HG03460 (cell line): ENCODE results near the gene EIF3A.
"Not testable (repeated sequence)": the region's sequence is repeated elsewhere in the genome, so short reads cannot be mapped to it uniquely, and the experiment has no call there.

ENCODE experiments used
- ATAC-seq: cut with Tn5 transposase; IDR thresholded peaks from one replicate; pipeline ENCODE4 v1.9.1; 2021; ENCODE audit not compliant: unreplicated experiment

Gene EIF3A

DNA sequence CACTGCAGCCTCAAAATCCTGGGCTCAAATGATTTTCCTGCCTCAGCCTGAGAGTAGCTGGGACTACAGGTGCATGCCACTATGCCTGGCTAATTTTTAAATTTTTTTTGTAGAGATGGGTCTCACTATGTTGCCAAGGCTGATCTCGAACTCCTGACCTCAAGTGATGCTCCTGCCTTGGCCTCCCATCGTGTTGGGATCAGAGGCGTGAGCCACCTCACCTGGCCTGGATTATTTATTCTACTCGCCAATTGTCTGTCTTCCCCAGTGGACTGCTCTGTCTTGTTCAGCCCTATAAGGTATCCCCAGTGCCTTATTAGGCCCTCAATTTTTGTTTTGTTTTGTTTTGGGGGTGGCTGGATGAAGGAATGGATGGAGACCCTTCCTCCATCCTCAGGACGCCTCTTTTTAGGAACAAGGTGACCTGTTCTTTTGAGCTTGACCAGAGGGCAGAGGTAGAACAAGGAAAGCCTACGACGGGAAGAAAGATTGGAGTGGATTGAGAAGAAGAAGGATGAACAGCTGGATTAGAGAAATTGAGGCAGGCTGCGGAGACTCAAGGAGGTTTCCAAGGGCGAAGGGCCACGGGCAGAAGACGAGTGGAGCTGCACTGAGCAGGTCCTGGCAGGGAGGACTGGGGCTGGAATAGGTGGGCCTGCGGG is 22.8 kb upstream of the EIF3A start:
- ATAC-seq, result no peak

DNA sequence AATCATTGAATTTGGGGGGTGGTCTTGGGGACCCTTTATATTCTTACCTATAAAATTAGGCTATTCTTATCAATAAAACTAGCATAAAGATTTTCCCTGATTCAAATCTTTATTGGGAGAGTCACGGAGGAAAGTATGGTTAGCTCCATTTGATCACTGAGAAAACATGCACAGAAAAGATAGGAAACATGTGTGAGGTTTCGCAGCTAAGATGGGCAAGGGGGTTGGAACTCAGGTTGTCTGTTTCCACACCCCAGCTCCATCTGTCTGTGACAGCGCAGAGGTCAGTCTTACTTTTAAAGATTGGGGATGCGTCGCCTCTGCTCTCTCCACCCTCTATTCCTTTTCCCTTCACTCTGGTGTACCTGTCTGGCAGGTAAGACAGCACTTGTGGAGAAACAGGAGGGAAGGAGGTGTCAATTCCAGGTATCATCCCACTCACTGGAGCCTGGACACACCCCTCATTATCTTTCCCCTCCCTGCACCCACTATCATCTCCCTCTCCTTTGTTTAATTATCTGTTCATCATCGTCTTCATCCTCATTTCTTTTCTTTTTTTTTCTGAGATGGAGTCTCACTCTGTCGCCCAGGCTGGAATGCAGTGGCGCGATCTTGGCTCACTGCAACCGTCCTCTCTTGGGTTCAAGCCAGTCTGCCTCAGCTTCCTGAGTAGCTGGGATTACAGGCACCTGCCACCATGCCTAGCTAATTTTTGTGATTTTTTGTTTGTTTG is 20.9 kb upstream of the EIF3A start:
- no peak for ATAC-seq

DNA sequence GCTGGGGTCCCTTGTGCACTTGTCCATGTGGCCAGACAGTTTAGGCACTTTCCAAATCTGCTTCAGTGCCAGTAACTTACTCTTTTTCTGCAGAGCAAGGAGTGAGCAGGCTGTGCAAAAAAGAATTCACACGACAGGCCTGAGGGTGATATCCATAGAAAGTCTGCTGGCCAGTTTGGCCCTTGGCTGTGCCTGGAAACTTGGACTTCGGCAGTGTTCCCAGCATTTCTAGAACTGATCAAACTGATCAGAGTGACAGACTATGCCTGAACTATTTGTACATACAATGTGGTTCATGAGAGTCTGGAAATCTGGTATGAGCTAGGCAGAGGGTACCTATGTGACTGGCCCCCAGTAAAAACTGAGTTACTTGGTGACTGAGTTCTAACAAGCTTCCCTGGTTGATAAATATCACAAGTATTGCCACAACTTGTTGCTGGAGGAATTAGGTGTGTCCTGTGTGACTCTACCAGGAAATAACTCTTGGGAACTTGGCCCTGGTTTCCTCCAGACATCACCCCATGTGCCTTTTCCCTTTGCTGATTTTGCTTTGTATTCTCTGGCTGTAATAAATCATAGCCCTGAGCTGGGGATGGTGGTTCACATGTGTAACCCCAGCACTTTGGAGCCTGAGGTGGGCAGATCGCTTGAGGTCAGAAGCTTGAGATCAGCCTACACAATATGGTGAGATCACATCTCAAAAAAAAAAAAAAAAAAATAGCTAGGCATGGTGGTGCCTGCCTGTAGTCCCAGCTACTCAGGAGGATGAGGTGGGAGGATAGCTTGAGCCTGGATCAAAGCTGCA is 20.0 kb upstream of the EIF3A start:
- no peak for ATAC-seq

DNA sequence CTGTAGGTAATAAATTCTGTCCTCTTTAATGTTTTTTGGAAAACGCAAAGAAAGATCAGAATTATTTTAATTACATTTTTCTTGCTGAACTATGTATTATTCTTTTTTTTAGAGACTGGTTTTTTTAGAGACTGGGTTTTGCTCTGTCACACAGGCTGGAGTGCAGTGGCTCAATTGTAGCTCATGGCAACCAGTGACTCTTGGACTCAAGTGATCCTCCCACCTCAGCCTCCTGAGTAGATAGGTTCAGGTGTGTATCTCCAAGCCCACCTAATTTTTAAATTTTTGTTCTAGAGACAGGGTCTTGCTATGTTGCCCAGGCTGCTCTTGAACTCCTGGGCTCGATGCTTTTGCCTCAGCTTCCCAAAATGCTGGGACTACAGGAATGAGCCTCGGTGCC is 18.0 kb upstream of the EIF3A start:
- ATAC-seq, result no peak

DNA sequence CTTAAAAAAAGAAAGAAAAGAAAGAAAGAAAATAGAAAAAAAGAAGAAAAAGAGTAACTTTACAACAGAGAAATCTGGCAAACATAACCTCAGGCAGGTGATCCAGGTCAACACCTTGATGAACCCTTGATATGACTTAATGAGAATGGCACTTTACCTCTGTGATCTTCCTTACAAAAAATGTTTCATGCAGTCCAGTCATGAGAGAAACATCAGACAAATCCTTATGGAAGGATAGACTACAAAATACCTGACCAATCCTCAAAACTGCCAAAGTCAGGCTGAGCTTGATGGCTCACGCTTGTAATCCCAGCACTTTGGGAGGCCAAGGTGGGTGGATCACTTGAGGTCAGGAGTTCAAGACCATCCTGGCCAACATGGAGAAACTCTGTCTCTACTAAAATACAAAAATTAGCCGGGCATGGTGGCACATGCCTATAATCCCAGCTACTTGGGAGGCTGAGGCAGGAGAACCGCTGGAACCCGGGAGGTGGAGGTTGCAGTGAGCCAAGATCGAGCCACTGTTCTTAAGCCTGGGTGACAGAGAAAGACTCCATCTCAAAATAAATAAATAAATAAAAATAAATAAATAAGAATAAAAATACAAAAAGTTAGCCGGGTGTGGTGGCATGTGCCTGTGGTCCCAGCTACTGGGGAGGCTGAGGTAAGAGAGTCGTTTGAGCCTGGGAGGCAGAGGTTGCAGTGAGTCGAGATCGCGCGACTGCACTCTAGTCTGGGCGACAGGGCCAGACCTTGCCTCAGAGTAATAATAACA is 16.2 kb upstream of the EIF3A start:
- ATAC-seq, result not testable (repeated sequence)

DNA sequence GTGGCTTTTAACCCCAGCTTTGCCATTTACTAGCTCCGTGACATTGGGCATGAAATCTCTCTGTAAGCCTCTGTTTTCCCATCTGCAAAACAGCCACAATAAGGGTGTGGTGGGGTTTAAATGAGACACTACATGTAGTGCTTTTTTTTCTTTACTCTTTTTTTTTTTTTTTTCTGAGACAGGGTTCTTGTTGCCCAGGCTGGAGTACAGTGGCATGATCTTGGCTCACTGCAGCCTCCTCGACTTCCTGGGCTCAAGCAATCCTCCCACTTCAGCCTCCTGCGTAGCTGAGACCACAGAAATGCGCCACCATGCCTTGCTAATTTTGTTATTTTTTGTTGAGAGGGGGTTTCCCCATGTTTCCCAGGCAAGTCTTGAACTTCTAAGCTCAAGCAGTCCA is 15.0 kb upstream of the EIF3A start:
- no peak for ATAC-seq

DNA sequence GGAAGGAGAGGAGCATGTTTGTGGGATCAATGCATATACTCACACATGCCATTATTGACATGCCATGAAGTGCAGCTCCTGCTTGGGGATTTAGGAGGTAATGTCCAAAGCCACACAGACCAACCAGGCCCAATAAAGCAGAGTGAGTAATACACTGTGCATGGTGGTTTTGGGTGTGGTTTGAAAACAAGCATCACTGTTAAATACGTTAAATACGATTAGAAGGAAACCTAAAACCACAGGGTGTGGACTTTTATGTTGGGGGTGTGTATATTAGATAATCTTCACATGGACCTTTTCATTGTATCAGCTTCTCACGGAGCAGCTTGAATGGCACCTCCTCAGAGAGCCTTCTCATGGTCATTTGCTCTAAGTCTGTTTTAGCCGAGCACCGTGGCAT is 10.4 kb upstream of the EIF3A start:
- ATAC-seq, result no peak

DNA sequence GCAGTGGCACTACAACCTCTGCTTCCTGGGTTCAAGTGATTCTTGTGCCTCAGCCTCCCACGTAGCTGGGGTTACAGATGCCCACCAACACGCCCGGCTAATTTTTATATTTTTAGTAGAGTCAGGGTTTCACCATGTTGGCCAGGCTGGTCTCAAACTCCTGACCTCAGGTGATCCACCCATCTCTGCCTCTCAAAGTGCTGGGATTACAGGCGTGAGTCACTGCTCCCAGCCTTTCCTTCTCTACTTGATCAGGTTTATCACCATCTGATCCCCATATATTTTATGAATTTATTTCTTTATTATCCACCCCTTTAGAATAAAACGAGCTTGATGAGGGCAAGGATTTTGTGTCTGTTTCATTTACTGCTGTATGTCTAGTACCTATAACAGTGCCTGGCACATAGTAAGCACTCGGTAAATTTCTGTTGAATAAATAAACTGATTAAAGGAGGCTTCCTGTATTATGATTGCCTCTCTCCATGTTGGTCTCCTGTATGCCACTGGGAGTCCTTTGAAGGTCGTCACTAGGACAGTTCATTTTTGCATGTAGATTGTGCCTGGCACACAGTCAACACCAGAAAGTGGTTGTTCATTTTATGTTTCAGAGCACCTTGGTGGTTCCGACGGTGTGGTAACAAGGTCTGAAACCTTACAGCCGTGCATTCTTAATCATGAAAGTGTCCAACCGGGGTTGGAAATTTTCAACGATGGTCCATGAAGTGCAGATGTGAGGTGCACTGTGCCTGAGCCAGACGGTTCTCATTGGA is 9.6 kb upstream of the EIF3A start:
- no peak for ATAC-seq

DNA sequence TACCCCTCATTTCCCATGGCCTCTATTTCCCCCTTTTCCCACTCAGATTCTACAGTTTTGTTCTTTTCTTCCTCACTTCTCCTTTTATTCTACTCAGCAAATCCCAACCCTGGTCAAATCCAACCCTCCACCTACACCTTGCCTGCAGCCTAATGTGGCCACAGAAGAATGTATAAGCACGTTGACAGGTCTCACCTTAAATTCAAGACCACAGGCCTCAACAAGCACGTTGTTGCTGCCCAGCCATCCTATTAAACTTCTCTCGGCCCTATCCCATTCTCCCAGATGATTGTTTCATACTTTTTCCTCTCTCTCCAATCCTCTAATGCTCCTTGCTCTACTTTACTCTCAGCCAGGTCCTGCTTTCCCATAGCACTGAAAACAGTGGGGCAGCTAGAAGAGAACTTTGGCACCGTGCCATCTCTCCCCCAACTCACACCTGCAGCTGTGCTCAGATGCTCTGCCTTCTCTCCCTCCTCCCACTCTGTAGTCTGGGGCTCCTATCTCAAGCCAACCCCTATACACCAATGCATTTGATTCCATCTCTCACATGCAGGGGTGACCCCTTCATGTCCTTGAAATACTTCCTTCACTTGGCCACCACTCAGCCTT is 6.8 kb upstream of the EIF3A start:
- no peak for ATAC-seq

DNA sequence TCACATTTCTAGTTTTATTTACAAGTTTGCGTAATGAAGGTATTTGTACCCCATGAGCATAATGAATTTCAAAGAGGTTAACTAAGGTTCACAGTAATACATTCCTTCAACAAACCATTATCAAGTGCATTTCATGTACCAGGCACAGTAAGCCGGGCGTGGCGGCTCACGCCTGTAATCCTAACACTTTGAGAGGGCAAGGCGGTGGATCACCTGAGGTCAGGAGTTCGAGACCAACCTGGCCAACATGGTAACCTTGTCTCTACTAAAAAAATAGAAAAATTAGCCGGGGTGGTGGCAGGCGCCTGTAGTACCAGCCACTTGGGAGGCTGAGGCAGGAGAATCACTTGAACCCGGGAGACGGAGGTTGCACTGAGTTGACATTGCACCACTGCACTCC is 4.3 kb upstream of the EIF3A start:
- ATAC-seq, result no peak

DNA sequence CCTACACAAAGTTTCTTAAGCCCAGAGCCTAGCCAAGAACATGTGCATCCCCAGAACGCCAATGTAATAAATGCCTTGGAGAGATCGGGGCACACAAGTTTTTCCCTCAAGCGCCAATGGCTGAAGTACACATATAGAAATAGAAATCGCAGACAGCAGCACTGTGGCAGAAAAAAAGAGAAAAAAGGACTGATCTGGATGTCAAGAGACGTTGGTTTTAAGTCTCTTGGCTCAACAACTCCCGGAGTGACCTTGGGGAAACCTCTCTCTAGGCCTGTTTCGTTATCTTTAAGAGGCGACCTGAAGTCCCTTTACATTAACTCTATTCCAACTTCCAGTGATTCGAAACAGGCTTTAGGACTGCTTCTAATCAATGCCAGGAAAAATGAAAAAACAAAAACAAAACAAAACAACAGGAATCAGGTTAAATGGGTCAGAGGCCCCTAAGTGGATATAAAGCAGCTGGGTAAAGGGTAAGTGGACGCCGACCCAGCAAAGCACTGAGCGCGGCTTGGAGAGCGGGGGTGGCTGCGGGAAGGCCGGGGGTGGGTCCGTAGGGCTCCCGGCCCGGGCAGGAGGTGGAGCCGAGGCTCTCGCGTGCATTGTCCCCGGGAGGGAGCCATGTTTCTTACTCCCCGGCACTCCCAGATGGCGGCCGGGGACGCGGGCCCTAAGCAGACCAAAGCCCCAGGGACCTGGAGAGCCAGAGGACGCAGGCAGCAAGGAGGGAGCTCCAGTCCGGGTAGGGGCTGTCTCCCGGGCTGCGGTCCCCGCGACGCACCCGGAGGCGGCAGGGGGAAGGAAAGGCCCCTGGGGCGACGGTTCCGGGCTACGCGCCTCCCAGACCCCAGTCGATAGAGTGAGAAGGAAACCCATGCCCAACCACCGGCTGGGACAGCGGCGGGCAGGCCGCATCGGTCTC is 757 bp downstream of the EIF3A start:
- peak; percentile 62 for ATAC-seq

DNA sequence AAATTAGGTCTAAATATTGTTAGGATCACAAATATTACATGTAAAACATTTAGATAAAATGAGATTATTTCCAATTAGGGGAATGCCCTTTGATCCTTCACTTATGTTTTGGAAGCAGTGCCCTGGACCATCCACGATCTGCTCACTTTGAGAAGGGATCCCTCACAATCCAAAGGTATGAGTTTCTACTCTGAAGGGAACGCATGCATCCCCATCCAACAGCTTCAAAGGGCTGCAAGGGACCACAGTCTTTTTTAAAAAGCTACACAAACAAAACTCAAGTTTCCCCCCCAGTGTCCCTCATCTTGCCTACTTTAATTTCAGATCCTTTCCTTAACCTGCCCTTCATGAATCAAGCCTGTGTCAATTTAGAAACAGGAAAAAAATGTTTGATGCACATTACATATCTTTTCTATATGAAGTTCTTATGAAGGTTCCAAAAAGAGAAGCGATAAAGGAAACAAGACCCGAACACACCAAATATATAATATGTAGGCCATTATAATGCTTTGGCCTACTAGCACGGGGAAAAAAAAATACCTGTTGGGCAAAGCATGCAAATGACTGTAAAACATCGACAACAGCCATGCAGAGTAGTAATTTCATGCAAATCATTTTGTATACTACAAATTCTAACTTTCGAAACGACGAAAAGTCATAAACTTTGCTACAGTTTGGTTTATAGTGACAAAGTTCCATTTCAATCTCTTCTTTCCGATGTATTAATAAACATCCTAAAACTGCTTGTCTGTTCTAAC is 2.0 kb downstream of the EIF3A start:
- no peak for ATAC-seq

DNA sequence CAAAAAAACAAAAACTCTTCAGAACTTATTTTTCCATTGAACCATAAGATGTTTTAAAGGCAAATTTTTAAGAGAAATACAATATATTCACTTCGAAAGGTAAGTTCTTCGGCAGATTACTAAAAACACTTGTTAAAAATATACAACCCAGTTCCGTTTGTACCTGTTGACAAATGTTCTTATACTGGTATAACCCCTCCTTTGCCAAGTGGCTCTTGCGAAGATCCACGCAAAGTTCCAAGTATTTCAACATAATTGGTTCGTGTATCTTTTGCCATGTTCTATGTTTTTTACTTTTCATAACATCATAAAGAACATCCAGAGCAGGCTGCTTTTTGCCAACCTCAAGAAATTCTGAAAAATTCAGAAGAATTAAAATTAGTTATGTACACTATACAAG is 7.0 kb downstream of the EIF3A start:
- ATAC-seq, result no peak

DNA sequence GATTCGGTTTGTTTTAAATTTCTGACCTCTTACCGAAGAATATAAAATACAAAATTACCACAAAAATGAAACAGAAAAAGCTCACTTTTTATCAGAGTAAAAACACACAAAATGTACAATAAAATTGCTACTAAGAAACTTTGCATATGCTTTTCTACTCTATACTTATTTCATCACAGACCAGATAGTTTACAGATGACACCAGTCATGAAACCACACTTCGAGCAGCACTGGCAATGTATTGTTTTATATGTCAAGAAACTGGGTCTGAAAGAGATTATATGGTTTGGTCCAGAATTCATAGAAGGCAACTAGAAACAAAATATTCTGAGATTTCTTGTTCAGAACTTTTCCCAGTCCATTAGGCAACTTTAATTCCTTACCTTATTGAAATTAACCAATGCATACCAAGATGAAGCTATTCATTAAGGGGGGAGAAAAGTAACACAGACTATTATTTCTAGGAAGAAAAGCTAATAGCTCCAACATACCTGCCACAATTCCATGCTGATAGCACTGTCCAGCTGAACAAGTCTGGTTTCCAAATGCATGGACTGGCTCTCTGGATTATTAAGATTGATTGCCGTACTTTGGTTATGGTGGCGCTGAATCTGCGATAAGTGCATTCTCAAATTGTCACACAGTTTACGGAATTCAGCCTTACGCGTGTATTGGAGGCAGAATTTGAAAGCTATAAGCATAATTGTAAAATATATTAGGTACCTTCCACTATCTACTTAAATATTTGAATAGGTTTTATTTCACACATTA is 10.0 kb downstream of the EIF3A start:
- no peak for ATAC-seq

DNA sequence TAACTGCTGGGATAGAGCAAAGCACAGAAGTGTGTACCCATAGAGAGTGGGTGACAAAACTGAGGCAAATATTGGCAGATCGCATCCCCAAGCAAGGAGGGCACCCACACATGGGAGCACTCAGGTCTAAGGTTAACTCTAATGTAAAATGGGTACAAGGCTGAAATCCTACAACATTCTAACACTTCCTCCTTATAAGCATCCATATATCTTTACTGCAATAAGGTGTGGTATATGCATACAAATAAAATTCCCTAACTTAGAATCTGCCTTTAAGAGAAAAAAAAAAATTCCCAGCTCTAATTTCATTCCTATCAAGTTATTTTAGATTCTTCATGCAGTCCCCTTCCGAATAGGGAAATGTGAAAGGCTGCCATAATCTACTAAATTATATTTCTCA is 18.7 kb downstream of the EIF3A start:
- ATAC-seq, result no peak

DNA sequence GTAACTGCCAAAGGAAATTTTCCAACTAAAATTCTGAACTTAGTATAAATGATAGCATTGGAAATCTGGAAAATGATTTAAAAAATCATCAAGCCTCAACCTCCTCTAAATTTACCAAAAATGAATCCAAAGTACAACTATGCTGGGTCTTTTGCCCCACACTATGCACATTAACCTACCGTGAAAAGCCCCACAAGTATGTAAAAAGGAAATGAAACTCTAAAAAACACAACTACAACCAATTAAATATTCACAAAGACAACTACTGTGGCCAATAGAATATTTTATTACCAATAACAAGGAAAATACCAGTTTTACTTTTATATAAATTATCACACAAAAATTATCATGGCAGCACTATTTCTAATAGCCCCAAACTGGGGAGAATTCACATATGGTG is 19.3 kb downstream of the EIF3A start:
- ATAC-seq, result no peak

DNA sequence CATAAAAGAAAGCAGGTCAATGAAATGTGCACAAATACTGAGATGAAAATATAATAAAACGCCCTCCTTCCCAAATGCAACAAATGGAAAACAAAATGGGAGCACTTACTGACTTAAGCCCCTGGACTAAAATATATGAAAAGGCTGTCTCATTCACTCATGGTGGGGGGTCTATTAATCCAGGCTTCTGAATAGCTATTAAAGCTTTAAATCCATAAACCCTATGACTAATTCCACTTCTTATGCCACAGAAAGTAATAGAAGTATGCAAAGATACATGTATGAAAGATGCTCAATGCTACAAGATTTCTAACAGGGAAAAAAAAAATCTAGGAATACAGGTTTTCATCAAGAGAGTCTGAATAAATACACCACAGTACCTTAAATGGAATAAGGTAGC is 20.5 kb downstream of the EIF3A start:
- ATAC-seq, result no peak

DNA sequence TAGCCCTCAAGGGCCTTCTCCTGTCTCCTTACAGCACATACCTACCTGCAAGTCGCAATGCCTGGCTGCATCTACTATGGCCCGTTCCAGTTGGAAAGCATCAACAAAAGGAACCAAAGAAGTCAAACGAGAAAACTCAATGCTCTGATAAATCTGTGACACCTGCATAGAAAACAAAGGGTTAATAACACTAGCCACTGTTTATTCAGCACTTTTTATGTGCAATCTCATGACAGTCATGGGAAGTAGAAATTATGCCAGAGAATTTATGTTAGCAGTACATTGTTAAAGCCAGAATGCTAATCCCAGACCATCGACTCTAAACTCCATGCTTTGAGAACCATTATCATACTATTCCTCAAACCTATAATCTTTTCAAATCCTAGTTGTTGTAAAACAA is 21.1 kb downstream of the EIF3A start:
- no peak for ATAC-seq
